Pancreas (tissue), 10 donors: Measurements from ENCODE around the gene CAMK1D. TPM values are rescaled to one million over a fixed set of nuclear protein-coding genes. Genes with fewer than 3 reads are reported as not detected.

ENCODE experiments used
- ATAC-seq, 4 donors: fragments of 200-7000 bp; cut with Tn5 transposase; one replicate each; pipeline versions ENCODE4 v1.8.0 to v1.9.1; 2020; ENCODE audit warnings: mild to moderate bottlenecking in 4 of 4, moderate library complexity in 4 of 4
- DNase-seq, 6 donors: peaks; one replicate each; pipeline ENCODE4 v3.0.0-alpha.2; 2020
- FAIRE-seq: peaks from 2 replicates; lab custom pipeline; 2012; peaks lifted over from hg19 to GRCh38; lab: Jason Lieb, UNC
- H3K27ac ChIP-seq, 4 donors: fragments of 200-600 bp; sonication (generic); 1 replicate in 3 of 4; 2 replicates in 1 of 4; pipeline versions ENCODE4 v1.5.0 to v1.8.0; 2020
- H3K27me3 ChIP-seq, 4 donors: fragments of 200-600 bp; one replicate each; pipeline ENCODE4 v1.8.0; 2021
- H3K36me3 ChIP-seq, 3 donors: fragments of 200-600 bp; sonication (generic) in 1 of 3; one replicate each; pipeline versions ENCODE4 v1.5.0 to v1.8.0; 2020 to 2021
- H3K4me1 ChIP-seq, 3 donors: fragments of 200-600 bp; one replicate each; pipeline ENCODE4 v1.8.0; 2021
- H3K4me3 ChIP-seq, 4 donors: fragments of 200-600 bp; sonication (generic) in 2 of 4; one replicate each; pipeline versions ENCODE4 v1.5.0 to v1.8.0; 2020 to 2021
- H3K9me3 ChIP-seq, 4 donors: fragments of 200-600 bp; one replicate each; pipeline ENCODE4 v1.8.0; 2021
- WGBS, 2 donors: extraction: QIAGEN DNeasy Blood & Tissue Kit; methylation state at CpG; one replicate each; pipeline ENCODE4 v1.1.7; 2013; 5-methylcytosine and 5-hydroxymethylcytosine counted together
- intact Hi-C, 3 donors: fragments of 100-400 bp; cut with DNase I; formaldehyde crosslinking; loops; one replicate each; pipeline versions ENCODE4 v1.11.1 to v1.14.2; 2022
- polyA plus RNA-seq, 2 donors: library from polyadenylated mRNA; stranded (reverse); fragments of 200-250 nt; gene quantifications; one replicate each; pipeline ENCODE4 v1.2.3, GENCODE V29; 2013
- total RNA-seq, 6 donors: library from RNA; stranded (reverse); fragmentation: NEBNext Ultra II Directional in 4 of 6; extraction: Animal tissue kit (Norgen Biotek cat#: 25700) in 4 of 6; gene quantifications; one replicate each; pipeline versions ENCODE4 v1.2.1 to v1.2.4, GENCODE V29; 2021 to 2023
- TF ChIP-seq, protein P1 (sequence below), 4 donors: fragments of 200-600 bp; sonication (generic) in 3 of 4; IDR thresholded peaks; one replicate each; pipeline versions ENCODE4 v1.5.0 to v1.8.0; 2021; ENCODE audit warnings: antibody characterized with exemption in 4 of 4
- donor health status: healthy with polysubstance abuse.
- donor health status: DM: no; HTN: no; CAD: no; lungs with moderate emphysema.
- donor health status: DM: no; HTN: no; CAD: no.
- donor health status: control.
- donor health status: control.
- donor health status: Bipolar disorder and iron deficiency.
- donor health status: DM: yes; HTN: yes; CAD: no.
- donor health status: DM: no; HTN: no; CAD: no.
- donor health status: DM: no; HTN: no; CAD: no.
- donor health status: DM: yes; HTN: yes; CAD: no.

The CAMK1D gene
- total and polyA plus RNA-seq, 8 donors, result 2.9 to 30.1 (median 22.7) TPM

DNA sequence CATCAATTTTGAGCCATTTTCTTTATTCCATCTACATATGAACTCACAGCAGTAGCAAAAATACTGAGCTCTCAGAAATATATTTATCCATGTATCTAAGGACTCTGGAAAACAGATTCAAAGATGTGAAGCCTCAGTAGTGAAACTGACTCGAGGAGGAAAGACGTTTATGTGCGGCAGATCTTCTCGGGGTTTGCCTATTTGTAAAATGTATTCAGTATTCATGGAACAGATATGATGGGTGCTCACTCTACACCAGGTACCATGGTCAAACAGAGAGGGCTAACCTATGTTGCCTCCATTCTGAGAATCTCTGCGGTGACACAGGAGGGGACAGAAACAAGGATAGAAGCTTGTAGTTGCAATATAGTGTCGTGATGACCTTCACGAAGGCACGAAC is 93.7 kb downstream of the CAMK1D start:
- intact Hi-C loops, result no loop called here
- Histone ChIP-seq H3K4me3 (no peak overlapping the region), H3K27ac (no peak overlapping the region), H3K36me3 (no peaks in the 10 kb centered on the region), H3K27me3 (no peaks in the 10 kb centered on the region), H3K9me3 (no peaks in the 10 kb centered on the region), H3K4me1 (peaks cover 7 to 26% (median 14%) of the 10 kb centered on the region in 3 donors)
- ATAC-seq, result no peak
- TF ChIP-seq, protein P1, sequence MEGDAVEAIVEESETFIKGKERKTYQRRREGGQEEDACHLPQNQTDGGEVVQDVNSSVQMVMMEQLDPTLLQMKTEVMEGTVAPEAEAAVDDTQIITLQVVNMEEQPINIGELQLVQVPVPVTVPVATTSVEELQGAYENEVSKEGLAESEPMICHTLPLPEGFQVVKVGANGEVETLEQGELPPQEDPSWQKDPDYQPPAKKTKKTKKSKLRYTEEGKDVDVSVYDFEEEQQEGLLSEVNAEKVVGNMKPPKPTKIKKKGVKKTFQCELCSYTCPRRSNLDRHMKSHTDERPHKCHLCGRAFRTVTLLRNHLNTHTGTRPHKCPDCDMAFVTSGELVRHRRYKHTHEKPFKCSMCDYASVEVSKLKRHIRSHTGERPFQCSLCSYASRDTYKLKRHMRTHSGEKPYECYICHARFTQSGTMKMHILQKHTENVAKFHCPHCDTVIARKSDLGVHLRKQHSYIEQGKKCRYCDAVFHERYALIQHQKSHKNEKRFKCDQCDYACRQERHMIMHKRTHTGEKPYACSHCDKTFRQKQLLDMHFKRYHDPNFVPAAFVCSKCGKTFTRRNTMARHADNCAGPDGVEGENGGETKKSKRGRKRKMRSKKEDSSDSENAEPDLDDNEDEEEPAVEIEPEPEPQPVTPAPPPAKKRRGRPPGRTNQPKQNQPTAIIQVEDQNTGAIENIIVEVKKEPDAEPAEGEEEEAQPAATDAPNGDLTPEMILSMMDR (IDR thresholded peaks at IDR 0.05), result no peak
- FAIRE-seq, result no peak
- no peak for DNase-seq
- WGBS, 2 donors, result 94 to 97% methylated on average over 8 of the region's 8 CpGs

DNA sequence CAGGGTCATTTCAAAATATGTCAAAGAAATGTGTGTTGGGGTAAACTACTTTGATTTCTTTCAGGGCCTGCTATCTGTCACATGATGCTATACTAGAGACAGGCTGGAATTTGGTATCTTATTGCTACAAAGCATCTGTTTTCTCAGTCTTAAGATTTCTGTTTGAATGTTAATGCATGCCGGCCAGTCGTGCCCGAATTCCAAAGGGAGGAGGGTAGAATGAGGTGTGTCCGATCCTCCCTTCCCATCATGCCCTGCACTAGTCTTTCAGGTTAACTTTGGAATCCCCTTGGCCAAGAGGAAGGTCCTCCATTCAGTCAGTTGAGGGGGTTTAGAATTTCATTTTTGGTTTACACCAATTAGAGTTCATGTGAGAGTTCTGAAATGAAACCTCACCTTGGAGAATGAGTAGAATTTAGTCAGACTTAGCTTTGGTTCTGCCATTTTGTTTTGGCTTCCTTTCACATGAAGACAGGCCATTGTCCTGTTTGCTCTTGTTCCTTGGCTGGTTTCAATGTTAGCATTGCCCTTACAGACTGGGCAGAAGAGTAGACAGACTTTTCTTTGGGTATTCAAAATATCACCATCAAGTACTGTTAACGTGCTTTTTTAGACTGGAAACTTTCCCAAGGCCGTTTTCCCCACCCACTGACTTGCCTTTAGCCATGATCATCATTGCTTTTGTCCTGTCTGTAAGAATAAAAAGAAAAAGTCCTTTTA is 95.8 kb downstream of the CAMK1D start:
- 59 to 62% methylated on average over 6 of the region's 6 CpGs for WGBS, 2 donors
- DNase-seq (no peak), FAIRE-seq (no peak), ATAC-seq (peak; percentile 18 to 30 (median 24))
- Histone ChIP-seq H3K36me3 (no peaks in the 10 kb centered on the region), H3K27ac (no peak overlapping the region), H3K4me1 (peaks cover 5 to 15% (median 7%) of the 10 kb centered on the region in 3 donors), H3K4me3 (no peak overlapping the region), H3K9me3 (no peaks in the 10 kb centered on the region), H3K27me3 (no peaks in the 10 kb centered on the region)
- intact Hi-C loops, result no loop called here
- TF ChIP-seq, protein P1 (IDR thresholded peaks at IDR 0.05), result no peak

DNA sequence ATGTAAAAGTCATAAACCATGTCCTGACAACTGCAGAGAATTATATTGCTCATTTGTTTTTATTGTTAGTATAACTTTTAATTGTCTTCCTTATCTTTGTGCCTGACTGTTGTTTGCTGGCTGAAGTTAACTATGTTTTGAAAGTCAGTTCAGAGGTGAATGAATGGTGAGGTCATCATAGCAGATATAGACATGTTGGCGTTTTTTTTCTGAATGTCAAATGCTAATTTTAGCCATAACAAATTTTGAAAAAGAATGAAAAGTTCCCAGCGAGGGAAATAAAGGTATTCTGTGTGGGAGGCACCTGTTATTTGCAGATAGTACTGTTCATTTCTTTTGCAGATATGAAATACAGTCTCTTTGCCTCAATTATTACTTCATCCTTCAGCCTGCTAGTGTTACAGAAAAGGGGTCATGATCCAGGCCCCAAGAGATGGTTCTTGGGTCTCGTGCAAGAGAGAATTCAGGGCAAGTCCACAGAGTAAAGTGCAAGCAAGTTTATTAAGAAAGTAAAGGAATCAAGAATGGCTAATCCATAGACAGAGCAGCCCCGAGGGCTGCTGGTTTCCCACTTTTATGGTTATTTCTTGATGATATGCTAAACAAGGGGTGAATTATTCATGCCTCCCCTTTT is 96.5 kb downstream of the CAMK1D start:
- DNase-seq (no peak), FAIRE-seq (peak; percentile 96), ATAC-seq (peak; percentile 53 to 72 (median 66))
- no peak overlapping the region for H3K4me3 ChIP-seq
- WGBS, 2 donors, result 53 to 60% methylated on average over 4 of the region's 4 CpGs
- no peaks in the 10 kb centered on the region for H3K36me3 ChIP-seq
- H3K27me3 ChIP-seq, result no peaks in the 10 kb centered on the region
- no peak overlapping the region for H3K27ac ChIP-seq
- peaks cover 5 to 15% (median 7%) of the 10 kb centered on the region in 3 donors for H3K4me1 ChIP-seq
- TF ChIP-seq, protein P1 (IDR thresholded peaks at IDR 0.05), result no peak
- H3K9me3 ChIP-seq, result no peaks in the 10 kb centered on the region
- intact Hi-C loops, result no loop called here

DNA sequence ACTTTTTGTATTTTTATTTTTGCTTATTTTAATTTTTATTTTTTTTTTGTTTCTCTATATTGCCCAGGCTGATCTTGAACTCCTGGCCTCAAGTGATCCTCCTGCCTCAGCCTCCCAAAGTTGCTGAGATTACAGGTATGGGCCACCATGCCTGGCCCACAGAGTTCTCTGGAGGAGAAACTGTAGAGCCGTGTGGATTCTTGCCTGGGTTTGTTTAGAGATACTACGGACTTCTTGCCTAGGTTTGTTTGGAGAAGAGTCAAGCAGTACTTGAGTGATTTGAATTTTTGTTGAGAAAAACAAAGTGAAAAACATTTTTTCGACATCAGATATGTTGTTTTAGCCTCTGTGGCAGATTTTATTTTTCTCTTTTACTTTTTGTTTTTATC is 99.0 kb downstream of the CAMK1D start:
- Histone ChIP-seq H3K9me3 (no peaks in the 10 kb centered on the region), H3K27me3 (no peaks in the 10 kb centered on the region), H3K27ac (no peak overlapping the region), H3K4me1 (peaks cover 5 to 15% (median 7%) of the 10 kb centered on the region in 3 donors), H3K36me3 (no peaks in the 10 kb centered on the region), H3K4me3 (no peak overlapping the region)
- TF ChIP-seq, protein P1 (IDR thresholded peaks at IDR 0.05), result no peak
- FAIRE-seq (no peak), ATAC-seq (no peak), DNase-seq (no peak)
- 80 to 86% methylated on average over 3 of the region's 3 CpGs for WGBS, 2 donors
- intact Hi-C loops, result no loop called here
